Progenitor cell of endocrine pancreas (in vitro differentiated cells): ENCODE measurements around the gene LEF1. TPM values are rescaled to one million over a fixed set of nuclear protein-coding genes. Genes with fewer than 3 reads are reported as not detected.

Experiments used
- DNase-seq: peaks from one replicate; pipeline ENCODE4 v3.0.0; 2021; ENCODE audit warnings: low spot score; ENCODE audit not compliant: unreplicated experiment
- H3K27ac Mint-ChIP-seq: 2 replicates; pipeline ENCODE4 v1.8.0; 2021; ENCODE audit warnings: mild to moderate bottlenecking, moderate library complexity, mixed read lengths
- H3K27me3 Mint-ChIP-seq: 2 replicates; pipeline ENCODE4 v1.8.0; 2021; ENCODE audit warnings: mixed read lengths
- H3K36me3 Mint-ChIP-seq: 2 replicates; pipeline ENCODE4 v1.8.0; 2022; ENCODE audit warnings: mixed read lengths; ENCODE audit not compliant: insufficient read depth
- H3K4me1 Mint-ChIP-seq: 2 replicates; pipeline ENCODE4 v1.8.0; 2021; ENCODE audit warnings: low read depth, mixed read lengths
- H3K4me3 Mint-ChIP-seq: 2 replicates; pipeline ENCODE4 v1.8.0; 2021; ENCODE audit warnings: low read depth, mild to moderate bottlenecking, moderate library complexity, mixed read lengths
- H3K9me3 Mint-ChIP-seq: 2 replicates; pipeline ENCODE4 v1.8.0; 2021; ENCODE audit warnings: low read depth, mixed read lengths
- total RNA-seq: library from RNA; stranded (reverse); gene quantifications from 2 replicates; pipeline ENCODE4 v1.2.1, GENCODE V29; 2021
- TF ChIP-seq, protein P1 (sequence below): fragments of 200-600 bp; sonication (generic); IDR thresholded peaks from one replicate; pipeline ENCODE4 v1.5.0; 2021; ENCODE audit warnings: antibody characterized with exemption, mild to moderate bottlenecking; ENCODE audit not compliant: unreplicated experiment

Gene LEF1
- total RNA-seq, 1 donor from 2014 or later: 2.1 TPM

DNA sequence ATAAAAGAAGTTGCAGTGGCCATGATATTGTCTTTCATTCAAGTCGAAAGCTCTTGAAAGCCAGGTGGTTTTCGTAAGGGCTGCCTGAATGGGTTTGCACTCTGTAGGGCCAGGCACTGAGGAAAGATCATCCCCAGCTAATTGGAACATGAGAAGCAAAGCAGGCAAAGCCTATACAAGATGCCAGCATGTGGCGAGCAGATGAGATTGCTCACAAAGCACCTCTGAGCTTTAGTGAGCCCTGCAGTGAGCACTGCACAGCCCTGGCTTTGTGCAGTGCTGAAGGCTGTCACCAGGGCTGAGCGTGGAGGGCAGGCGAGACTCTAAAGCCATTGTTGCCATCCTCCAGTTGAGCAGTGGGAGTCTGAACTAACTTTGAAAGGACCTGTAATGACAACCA lies 125.2 kb downstream of the LEF1 start:
- DNase-seq: no peak
- H3K27me3 Mint-ChIP-seq: no peaks in the 10 kb centered on the region
- H3K27ac Mint-ChIP-seq: no peak overlapping the region
- no peaks in the 10 kb centered on the region for H3K4me1 Mint-ChIP-seq
- no peaks in the 10 kb centered on the region for H3K36me3 Mint-ChIP-seq
- H3K9me3 Mint-ChIP-seq: no peaks in the 10 kb centered on the region
- no peak overlapping the region for H3K4me3 Mint-ChIP-seq
- TF ChIP-seq, protein P1, sequence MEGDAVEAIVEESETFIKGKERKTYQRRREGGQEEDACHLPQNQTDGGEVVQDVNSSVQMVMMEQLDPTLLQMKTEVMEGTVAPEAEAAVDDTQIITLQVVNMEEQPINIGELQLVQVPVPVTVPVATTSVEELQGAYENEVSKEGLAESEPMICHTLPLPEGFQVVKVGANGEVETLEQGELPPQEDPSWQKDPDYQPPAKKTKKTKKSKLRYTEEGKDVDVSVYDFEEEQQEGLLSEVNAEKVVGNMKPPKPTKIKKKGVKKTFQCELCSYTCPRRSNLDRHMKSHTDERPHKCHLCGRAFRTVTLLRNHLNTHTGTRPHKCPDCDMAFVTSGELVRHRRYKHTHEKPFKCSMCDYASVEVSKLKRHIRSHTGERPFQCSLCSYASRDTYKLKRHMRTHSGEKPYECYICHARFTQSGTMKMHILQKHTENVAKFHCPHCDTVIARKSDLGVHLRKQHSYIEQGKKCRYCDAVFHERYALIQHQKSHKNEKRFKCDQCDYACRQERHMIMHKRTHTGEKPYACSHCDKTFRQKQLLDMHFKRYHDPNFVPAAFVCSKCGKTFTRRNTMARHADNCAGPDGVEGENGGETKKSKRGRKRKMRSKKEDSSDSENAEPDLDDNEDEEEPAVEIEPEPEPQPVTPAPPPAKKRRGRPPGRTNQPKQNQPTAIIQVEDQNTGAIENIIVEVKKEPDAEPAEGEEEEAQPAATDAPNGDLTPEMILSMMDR: no peak

DNA sequence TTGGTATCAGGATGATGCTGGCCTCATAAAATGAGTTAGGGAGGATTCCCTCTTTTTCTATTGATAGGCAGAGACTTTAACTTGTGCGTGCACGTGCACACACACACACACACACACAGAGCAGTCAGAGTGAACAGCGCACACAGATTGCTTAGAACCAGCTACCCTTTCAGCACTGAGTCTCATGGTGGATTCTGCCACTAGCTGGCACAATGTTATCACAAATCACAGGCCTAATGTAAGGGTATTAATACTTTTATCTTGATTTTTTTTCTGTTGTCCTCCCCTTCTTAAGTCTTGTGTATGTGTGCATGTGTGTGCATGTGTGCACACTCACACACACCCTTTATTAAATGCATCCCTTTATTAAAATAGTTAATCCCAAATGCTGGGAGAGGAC lies 125.8 kb downstream of the LEF1 start:
- DNase-seq: no peak
- Mint-ChIP-seq H3K36me3 (no peaks in the 10 kb centered on the region), H3K9me3 (no peaks in the 10 kb centered on the region), H3K4me3 (no peak overlapping the region), H3K4me1 (no peaks in the 10 kb centered on the region), H3K27me3 (no peaks in the 10 kb centered on the region), H3K27ac (no peak overlapping the region)
- TF ChIP-seq, protein P1: no peak

GRCh38 chr4:108037884-108038283 lies 130.8 kb downstream of the LEF1 start:
- no peak for DNase-seq
- Mint-ChIP-seq H3K27me3 (no peaks in the 10 kb centered on the region), H3K9me3 (no peaks in the 10 kb centered on the region), H3K27ac (no peak overlapping the region), H3K4me1 (no peaks in the 10 kb centered on the region), H3K36me3 (peaks cover 6% of the 10 kb centered on the region), H3K4me3 (no peak overlapping the region)
- TF ChIP-seq, protein P1: no peak

GRCh38 chr4:108036213-108036612 lies 132.5 kb downstream of the LEF1 start:
- no peaks in the 10 kb centered on the region for H3K27me3 Mint-ChIP-seq
- H3K36me3 Mint-ChIP-seq: peaks cover 12% of the 10 kb centered on the region
- no peak for DNase-seq
- TF ChIP-seq, protein P1: no peak
- no peak overlapping the region for H3K4me3 Mint-ChIP-seq
- no peaks in the 10 kb centered on the region for H3K9me3 Mint-ChIP-seq
- no peaks in the 10 kb centered on the region for H3K4me1 Mint-ChIP-seq
- no peak overlapping the region for H3K27ac Mint-ChIP-seq

DNA sequence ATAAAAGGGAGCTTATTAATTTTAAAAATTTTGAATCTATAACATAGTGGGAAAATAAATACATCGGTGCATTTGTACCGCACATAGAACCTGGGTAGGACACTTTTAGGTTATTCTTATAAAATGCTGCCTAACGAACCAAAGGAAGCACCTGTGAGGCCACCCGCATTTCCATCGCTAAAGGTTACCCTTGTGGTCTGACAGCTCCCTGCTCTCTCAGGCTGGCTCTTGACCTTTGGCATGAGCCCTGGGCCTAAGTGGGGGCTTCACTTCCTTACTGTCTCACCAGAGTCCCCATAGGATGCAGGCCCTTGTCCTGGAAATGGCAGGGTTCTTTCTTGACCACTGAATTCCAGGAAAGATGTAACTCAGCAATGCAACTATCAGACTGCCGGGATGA lies 133.0 kb downstream of the LEF1 start:
- H3K36me3 Mint-ChIP-seq: peaks cover 13% of the 10 kb centered on the region
- H3K27ac Mint-ChIP-seq: no peak overlapping the region
- TF ChIP-seq, protein P1: no peak
- H3K27me3 Mint-ChIP-seq: no peaks in the 10 kb centered on the region
- no peaks in the 10 kb centered on the region for H3K4me1 Mint-ChIP-seq
- H3K4me3 Mint-ChIP-seq: no peak overlapping the region
- no peaks in the 10 kb centered on the region for H3K9me3 Mint-ChIP-seq
- no peak for DNase-seq

- Mint-ChIP-seq H3K27ac (no peak overlapping the region), H3K4me3 (no peak overlapping the region), H3K27me3 (no peaks in the 10 kb centered on the region), H3K36me3 (peaks cover 19% of the 10 kb centered on the region), H3K4me1 (no peaks in the 10 kb centered on the region), H3K9me3 (no peaks in the 10 kb centered on the region)
- TF ChIP-seq, protein P1: no peak
- no peak for DNase-seq
Measured at GRCh38 chr4:108034565-108034964, 134.2 kb downstream of the LEF1 start.
